SK-N-SH (cell line): ENCODE data around the gene RTN4.

Experiments used
- CHD2 ChIP-seq: fragments of 150-350 bp; IDR thresholded peaks from 2 replicates; pipeline ENCODE4 v1.6.1; 2018; ENCODE audit warnings: low read length; ENCODE audit not compliant: partially characterized antibody
- EZH2phosphoT487 ChIP-seq: fragments of 200-600 bp; sonication (generic); IDR thresholded peaks from 2 replicates; pipeline ENCODE4 v1.6.1; 2017; ENCODE audit warnings: low read depth, mixed run types, mild to moderate bottlenecking, antibody characterized with exemption, moderate library complexity, borderline replicate concordance
- GATA2 ChIP-seq: sonication (generic); formaldehyde crosslinking; IDR thresholded peaks from 2 replicates; pipeline ENCODE4 v1.5.0; 2020; ENCODE audit warnings: mild to moderate bottlenecking, missing genetic modification reagents
- POLR2AphosphoS5 ChIP-seq: IDR thresholded peaks from 2 replicates; pipeline ENCODE4 v1.6.1; 2012; ENCODE audit warnings: low read depth, low read length
- SIN3A ChIP-seq: IDR thresholded peaks from 2 replicates; pipeline ENCODE4 v1.6.1; 2012; ENCODE audit warnings: low read depth, mild to moderate bottlenecking, low read length, moderate library complexity, borderline replicate concordance
- TAF1 ChIP-seq: IDR thresholded peaks from 2 replicates; pipeline ENCODE4 v1.6.1; 2012; ENCODE audit warnings: low read depth, mild to moderate bottlenecking, low read length, moderate library complexity, borderline replicate concordance
- TCF12 ChIP-seq: IDR thresholded peaks from 2 replicates; pipeline ENCODE4 v1.4.0; 2012
- TF ChIP-seq, protein P1 (sequence below): fragments of 200-600 bp; sonication (generic); IDR thresholded peaks from 2 replicates; pipeline ENCODE4 v1.6.1; 2017; ENCODE audit warnings: antibody characterized with exemption, mild to moderate bottlenecking, moderate library complexity
- TF ChIP-seq, protein P2 (sequence below): IDR thresholded peaks from 2 replicates; pipeline ENCODE4 v1.4.0; 2012; ENCODE audit warnings: low read depth, borderline replicate concordance
- TF ChIP-seq, protein P3 (sequence below): IDR thresholded peaks from 2 replicates; pipeline ENCODE4 v1.6.1; 2012; ENCODE audit warnings: mild to moderate bottlenecking, low read depth, low read length, moderate library complexity
- TF ChIP-seq, protein P4 (sequence below): IDR thresholded peaks from 2 replicates; pipeline ENCODE4; 2012

DNA sequence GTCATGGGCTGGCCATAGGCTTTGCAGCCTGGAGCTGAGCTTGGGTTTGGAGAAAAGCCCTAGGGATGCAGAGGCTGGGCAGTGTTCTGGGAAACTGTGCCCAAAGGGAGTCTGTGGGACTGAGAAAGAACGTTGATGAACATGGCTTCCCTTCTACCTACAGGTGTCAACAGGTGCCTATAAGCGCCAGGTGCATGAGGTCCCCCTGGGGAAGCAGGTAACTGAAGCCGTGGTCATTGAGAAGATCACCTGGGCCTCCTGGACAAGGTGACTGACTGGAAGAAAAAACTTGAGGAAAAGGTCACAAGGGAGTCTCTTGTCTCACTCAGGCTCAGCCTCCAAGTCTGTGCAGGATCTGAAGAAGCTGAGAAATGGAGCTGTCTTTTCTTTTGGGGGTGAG is 83.4 kb downstream of the RTN4 start:
- TF ChIP-seq EZH2phosphoT487 = no peak
- TF ChIP-seq, protein P1, sequence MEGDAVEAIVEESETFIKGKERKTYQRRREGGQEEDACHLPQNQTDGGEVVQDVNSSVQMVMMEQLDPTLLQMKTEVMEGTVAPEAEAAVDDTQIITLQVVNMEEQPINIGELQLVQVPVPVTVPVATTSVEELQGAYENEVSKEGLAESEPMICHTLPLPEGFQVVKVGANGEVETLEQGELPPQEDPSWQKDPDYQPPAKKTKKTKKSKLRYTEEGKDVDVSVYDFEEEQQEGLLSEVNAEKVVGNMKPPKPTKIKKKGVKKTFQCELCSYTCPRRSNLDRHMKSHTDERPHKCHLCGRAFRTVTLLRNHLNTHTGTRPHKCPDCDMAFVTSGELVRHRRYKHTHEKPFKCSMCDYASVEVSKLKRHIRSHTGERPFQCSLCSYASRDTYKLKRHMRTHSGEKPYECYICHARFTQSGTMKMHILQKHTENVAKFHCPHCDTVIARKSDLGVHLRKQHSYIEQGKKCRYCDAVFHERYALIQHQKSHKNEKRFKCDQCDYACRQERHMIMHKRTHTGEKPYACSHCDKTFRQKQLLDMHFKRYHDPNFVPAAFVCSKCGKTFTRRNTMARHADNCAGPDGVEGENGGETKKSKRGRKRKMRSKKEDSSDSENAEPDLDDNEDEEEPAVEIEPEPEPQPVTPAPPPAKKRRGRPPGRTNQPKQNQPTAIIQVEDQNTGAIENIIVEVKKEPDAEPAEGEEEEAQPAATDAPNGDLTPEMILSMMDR = no peak
- TF ChIP-seq TAF1 = no peak
- TF ChIP-seq CHD2 = no peak
- TF ChIP-seq SIN3A = no peak
- TF ChIP-seq, protein P2, sequence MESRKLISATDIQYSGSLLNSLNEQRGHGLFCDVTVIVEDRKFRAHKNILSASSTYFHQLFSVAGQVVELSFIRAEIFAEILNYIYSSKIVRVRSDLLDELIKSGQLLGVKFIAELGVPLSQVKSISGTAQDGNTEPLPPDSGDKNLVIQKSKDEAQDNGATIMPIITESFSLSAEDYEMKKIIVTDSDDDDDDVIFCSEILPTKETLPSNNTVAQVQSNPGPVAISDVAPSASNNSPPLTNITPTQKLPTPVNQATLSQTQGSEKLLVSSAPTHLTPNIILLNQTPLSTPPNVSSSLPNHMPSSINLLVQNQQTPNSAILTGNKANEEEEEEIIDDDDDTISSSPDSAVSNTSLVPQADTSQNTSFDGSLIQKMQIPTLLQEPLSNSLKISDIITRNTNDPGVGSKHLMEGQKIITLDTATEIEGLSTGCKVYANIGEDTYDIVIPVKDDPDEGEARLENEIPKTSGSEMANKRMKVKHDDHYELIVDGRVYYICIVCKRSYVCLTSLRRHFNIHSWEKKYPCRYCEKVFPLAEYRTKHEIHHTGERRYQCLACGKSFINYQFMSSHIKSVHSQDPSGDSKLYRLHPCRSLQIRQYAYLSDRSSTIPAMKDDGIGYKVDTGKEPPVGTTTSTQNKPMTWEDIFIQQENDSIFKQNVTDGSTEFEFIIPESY = no peak
- TF ChIP-seq, protein P3, sequence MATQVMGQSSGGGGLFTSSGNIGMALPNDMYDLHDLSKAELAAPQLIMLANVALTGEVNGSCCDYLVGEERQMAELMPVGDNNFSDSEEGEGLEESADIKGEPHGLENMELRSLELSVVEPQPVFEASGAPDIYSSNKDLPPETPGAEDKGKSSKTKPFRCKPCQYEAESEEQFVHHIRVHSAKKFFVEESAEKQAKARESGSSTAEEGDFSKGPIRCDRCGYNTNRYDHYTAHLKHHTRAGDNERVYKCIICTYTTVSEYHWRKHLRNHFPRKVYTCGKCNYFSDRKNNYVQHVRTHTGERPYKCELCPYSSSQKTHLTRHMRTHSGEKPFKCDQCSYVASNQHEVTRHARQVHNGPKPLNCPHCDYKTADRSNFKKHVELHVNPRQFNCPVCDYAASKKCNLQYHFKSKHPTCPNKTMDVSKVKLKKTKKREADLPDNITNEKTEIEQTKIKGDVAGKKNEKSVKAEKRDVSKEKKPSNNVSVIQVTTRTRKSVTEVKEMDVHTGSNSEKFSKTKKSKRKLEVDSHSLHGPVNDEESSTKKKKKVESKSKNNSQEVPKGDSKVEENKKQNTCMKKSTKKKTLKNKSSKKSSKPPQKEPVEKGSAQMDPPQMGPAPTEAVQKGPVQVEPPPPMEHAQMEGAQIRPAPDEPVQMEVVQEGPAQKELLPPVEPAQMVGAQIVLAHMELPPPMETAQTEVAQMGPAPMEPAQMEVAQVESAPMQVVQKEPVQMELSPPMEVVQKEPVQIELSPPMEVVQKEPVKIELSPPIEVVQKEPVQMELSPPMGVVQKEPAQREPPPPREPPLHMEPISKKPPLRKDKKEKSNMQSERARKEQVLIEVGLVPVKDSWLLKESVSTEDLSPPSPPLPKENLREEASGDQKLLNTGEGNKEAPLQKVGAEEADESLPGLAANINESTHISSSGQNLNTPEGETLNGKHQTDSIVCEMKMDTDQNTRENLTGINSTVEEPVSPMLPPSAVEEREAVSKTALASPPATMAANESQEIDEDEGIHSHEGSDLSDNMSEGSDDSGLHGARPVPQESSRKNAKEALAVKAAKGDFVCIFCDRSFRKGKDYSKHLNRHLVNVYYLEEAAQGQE = no peak
- no peak; the same call in 1 of the 2 replicates for TF ChIP-seq POLR2AphosphoS5
- TF ChIP-seq, protein P4, sequence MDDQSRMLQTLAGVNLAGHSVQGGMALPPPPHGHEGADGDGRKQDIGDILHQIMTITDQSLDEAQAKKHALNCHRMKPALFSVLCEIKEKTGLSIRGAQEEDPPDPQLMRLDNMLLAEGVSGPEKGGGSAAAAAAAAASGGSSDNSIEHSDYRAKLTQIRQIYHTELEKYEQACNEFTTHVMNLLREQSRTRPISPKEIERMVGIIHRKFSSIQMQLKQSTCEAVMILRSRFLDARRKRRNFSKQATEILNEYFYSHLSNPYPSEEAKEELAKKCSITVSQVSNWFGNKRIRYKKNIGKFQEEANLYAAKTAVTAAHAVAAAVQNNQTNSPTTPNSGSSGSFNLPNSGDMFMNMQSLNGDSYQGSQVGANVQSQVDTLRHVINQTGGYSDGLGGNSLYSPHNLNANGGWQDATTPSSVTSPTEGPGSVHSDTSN = no peak
- no peak for TF ChIP-seq TCF12
- no peak for TF ChIP-seq GATA2 (CRISPR knock-in tag)
